ENCODE measurements around the gene CACNA2D2. TPM values are rescaled to one million over a fixed set of nuclear protein-coding genes. Genes with fewer than 3 reads are reported as not detected.

The CACNA2D2 gene
- total RNA-seq, 1 experiment from 2014 or later, result 27.7 TPM

GRCh38 chr3:50448752-50449539 is 54.5 kb downstream of the CACNA2D2 start:
- H2BK15ac ChIP-seq (ENCODE audit: low read depth, low read length), result no peak overlapping the region
- H4K20me1 ChIP-seq (ENCODE audit: control insufficient read depth, insufficient read depth, insufficient read length), result no peaks in the 10 kb centered on the region
- no peaks in the 10 kb centered on the region for H3K9me3 Mint-ChIP-seq
- H3K9me3 ChIP-seq (ENCODE audit: control insufficient read depth, low read depth, low read length), result no peaks in the 10 kb centered on the region
- H4K91ac ChIP-seq (ENCODE audit: insufficient read length, low read depth, low read length), result no peak overlapping the region
- no peak overlapping the region for H3K56ac ChIP-seq (ENCODE audit: insufficient read length, low read depth, low read length)
- no peak overlapping the region for H3T11ph ChIP-seq (ENCODE audit: low read length)
- no peaks in the 10 kb centered on the region for H3K27me3 Mint-ChIP-seq (ENCODE audit: low read depth)
- peaks cover 10 to 28% of the 10 kb centered on the region in 2 experiments for H3K4me1 Mint-ChIP-seq
- no peak overlapping the region for H3K4me2 ChIP-seq (ENCODE audit: insufficient read depth, insufficient read length, low read length)
- no peaks in the 10 kb centered on the region for H3K27me3 ChIP-seq (ENCODE audit: insufficient read depth, low read length)
- H3K4me1 ChIP-seq (ENCODE audit: insufficient read depth, low read length), result no peaks in the 10 kb centered on the region
- WGBS (ENCODE audit: extremely low coverage, insufficient read length, low lambda C conversion rate), result no CpG with 5 or more reads among the region's 13 CpGs
- no peak for DNase-seq
- TF ChIP-seq CTCF (conservative IDR thresholded peaks at IDR 0.05), result no peak
- H3K36me3 Mint-ChIP-seq (ENCODE audit: insufficient read depth in 1 of 3, low read depth in 3 of 3), result no peaks in the 10 kb centered on the region
- H3K27ac Mint-ChIP-seq, result no peak overlapping the region
- no peaks in the 10 kb centered on the region for H3K79me1 ChIP-seq (ENCODE audit: insufficient read depth, low read depth, low read length, poor library complexity, severe bottlenecking)
- peak overlapping the region; percentile 14; the same call in 1 of the 2 replicates for H3K14ac ChIP-seq (ENCODE audit: insufficient read depth, low read length)
- no peak overlapping the region for H2BK5ac ChIP-seq (ENCODE audit: insufficient read length, low read length)
- H3K79me2 ChIP-seq (ENCODE audit: insufficient read depth, low read length), result no peaks in the 10 kb centered on the region
- H3K18ac ChIP-seq (ENCODE audit: insufficient read length, low read depth, low read length), result peak overlapping the region; percentile 22
- H4K5ac ChIP-seq (ENCODE audit: insufficient read length, low read depth, low read length), result no peak overlapping the region
- no peak overlapping the region for H3K27ac ChIP-seq (ENCODE audit: insufficient read length, low read depth, low read length)
- H2AFZ ChIP-seq (ENCODE audit: low read length), result no peak overlapping the region
- H3K4me3 Mint-ChIP-seq, result 0 out of 5 replicates have a peak overlapping the region, but pooled peaks of 1 of the 2 experiments have one; percentile 26
- no peak overlapping the region for H3K9ac ChIP-seq (ENCODE audit: extremely low read depth, insufficient read length, low read length)
- no peak overlapping the region for H2BK20ac ChIP-seq (ENCODE audit: low read depth, low read length, poor library complexity, severe bottlenecking)
- no peak overlapping the region for H2AK5ac ChIP-seq (ENCODE audit: insufficient read length, low read length)
- no peaks in the 10 kb centered on the region for H3K23me2 ChIP-seq (ENCODE audit: insufficient read length, low read depth, low read length, poor library complexity, severe bottlenecking)
- no peak overlapping the region for H3K23ac ChIP-seq (ENCODE audit: insufficient read length, low read depth, low read length)
- H3K4ac ChIP-seq (ENCODE audit: low read depth, low read length), result no peak overlapping the region
- H4K8ac ChIP-seq (replicated peaks; ENCODE audit: insufficient read length, low read depth, low read length), result no peak overlapping the region
- no peak overlapping the region for H2BK120ac ChIP-seq (ENCODE audit: low read depth, low read length, poor library complexity, severe bottlenecking)
- no peak overlapping the region for H2BK12ac ChIP-seq (ENCODE audit: insufficient read length, low read depth, low read length)
